UCSD-AML1 (cell line): ENCODE data around the gene LGALS3BP.
"Not testable (repeated sequence)": the region's sequence is repeated elsewhere in the genome, so short reads cannot be mapped to it uniquely, and the experiment has no call there.

Experiments
- DNase-seq: peaks from one replicate; lab custom pipeline; 2025; ENCODE audit not compliant: unreplicated experiment; lab: John Stamatoyannopoulos, UW

Gene LGALS3BP

GRCh38 chr17:78965491-78965924 lies 14.2 kb downstream of the LGALS3BP start:
- no peak for DNase-seq

GRCh38 chr17:78963378-78963777 lies 16.3 kb downstream of the LGALS3BP start:
- DNase-seq = no peak

- DNase-seq = not testable (repeated sequence)
Observed at GRCh38 chr17:78962984-78963348, 16.8 kb downstream of the LGALS3BP start.

DNA sequence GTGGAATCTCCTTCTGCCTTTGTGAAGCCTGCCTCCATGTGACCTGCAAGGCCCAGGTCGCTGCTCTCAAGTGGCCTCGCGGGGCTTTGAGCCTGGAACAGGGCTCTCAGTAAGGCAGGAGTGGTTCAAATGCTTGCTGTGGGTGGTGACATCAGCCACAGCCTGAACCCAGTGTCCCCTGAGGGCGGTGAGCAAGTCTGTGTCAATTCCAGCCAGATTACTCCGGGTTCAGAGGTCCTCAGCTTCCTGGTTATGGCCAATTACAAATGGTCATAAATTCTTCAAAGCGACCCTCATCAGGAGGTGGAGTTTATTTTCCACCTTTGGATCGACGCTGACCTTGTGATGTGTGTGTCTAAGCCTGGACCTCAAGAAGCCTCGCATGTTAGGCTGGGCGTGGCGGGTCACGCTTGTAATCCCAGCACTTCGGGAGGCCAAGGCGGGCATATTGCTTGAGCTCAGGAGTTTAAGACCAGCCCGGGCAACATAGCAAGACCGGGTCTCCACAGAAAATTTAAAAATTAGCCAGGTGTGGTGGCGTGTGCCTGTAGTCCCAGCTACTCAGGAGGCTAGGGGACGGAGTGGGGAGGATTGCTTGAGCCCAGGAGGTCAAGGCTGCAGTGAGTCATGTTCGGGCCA lies 17.3 kb downstream of the LGALS3BP start:
- no peak for DNase-seq

DNA sequence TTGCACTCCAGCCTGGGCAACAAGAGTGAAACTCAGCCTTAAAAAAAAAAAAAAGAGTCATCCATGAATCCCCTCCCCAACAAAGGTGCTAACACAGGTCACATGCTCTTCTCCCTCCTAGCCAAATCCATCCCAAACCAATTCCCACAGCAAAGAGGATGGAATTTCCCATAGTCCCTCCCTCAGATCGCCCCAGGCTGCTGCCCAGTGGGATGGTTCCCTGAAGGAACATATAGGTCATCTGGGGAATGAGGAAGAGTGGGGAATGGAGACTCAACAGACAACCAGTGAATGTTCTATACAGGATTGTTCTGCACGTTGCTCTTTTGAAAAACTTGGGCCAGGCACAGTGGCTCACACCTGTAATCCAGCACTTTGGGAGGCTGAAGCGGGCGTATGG lies 18.2 kb downstream of the LGALS3BP start:
- DNase-seq = no peak

GRCh38 chr17:78960928-78961327 lies 18.8 kb downstream of the LGALS3BP start:
- DNase-seq = no peak

DNA sequence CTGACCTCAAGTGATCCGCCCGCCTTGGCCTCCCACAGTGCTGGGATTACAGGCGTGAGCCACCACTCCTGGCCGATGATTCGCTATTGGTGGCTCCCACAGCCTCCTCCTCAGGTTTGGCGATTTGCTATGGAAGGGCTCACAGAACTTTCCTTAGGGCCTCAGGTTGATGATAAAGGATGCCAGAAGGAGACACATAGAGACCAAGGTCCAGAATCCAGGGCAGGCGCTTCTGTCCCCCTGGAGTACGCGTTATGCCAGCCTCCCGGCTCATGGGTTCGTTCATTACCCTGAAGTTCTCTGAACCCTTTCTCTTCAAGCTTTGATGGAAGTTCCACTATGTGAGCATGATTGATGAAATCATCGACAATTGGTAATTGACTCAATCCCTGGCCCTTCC lies 19.9 kb downstream of the LGALS3BP start:
- DNase-seq = no peak

DNA sequence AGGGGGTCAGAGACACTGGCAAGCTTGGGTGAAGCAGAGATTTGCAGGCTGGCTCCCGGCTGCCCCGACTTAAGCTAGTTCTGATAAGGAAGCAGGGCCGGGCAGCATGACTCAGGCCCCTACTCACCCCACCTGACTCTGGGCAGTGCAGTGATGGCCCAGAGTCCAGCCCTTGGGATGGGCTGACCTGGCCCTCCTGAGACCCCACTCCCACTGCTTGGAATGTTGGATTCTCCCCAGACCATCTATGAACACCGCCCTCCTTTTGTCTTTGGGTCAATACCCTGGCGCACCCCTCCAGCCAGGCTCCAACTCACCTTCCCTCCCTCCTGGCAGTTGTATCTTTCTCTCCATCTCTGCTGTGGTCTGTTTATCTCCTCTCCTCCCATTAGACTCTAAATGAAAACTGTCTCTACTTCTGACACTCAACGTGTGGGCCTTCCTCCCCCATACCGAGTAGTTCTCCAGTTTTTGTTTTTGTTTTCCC lies 21.0 kb downstream of the LGALS3BP start:
- DNase-seq = no peak

GRCh38 chr17:78957128-78957527 lies 22.6 kb downstream of the LGALS3BP start:
- DNase-seq = no peak

GRCh38 chr17:78956254-78956653 lies 23.5 kb downstream of the LGALS3BP start:
- no peak for DNase-seq

- DNase-seq = no peak
Observed at GRCh38 chr17:78954684-78955083, 25.0 kb downstream of the LGALS3BP start.

DNA sequence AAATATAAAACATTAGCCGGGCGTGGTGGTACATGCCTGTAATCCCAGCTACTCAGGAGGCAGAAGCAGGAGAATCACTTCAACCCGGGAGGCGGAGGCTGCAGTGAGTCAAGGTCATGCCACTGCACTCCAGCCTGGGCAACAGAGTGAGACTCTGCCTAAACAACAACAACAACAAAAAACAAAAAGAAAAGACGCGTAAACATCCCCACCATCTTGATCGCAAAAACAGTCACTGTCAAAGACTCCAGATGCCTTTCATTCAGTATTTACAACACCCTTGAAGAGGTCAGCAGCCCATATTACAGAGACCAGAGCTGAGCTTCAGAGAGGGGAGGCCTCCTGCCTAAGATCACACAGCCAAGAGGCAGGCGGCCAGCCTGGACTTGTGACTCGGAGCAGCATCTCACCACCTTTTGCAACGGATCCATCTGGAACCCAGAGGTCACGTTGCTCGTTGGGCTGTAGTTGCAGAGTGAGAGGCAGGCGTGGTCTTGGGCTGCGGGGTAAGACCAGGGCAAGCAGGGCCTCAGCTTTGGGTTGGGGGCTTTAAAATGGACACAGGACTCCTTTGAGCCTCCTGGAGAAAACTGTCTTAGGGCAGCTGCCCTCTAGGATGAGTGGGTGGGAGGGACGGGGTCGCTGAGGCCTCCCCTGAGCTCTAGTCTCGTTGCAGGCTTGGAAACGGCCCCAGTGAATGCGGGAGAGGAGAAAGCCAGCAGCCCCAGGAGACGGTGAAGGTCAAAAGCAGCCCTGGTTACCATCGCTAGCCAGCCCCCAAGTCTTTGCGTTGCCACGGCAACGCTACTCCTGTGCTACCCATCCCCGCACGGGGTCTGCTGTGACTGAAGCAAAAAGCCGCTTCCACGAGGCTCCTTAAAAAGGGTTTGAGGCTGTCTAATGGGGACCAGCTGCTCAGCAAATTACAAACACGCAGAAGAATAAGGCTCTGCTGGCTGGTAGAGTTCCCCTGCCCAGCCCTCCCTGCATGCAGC lies 26.1 kb downstream of the LGALS3BP start:
- no peak for DNase-seq

DNA sequence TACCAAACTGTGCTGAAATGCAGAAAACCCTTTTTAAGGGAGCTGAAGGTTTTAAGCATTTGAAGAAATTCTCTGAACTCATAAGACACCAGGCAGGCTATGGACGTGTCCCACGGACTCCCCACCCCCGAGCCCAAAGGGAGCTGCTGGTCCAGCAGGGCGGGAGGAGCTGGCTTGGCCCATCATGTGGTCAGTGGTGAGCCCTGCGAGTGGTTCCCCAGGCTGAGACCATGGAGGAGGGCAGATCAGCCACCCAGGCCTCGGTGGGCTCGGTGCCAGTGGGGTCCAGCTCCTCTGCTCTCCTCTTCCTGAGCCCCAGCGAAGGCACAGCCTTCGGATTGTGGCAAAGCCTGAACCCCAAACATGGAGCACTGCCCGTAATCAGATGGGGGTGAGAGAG lies 27.0 kb downstream of the LGALS3BP start:
- DNase-seq = no peak

GRCh38 chr17:78951967-78952551 lies 27.7 kb downstream of the LGALS3BP start:
- no peak for DNase-seq

- no peak for DNase-seq
Observed at GRCh38 chr17:78950870-78951269, 28.9 kb downstream of the LGALS3BP start.

DNA sequence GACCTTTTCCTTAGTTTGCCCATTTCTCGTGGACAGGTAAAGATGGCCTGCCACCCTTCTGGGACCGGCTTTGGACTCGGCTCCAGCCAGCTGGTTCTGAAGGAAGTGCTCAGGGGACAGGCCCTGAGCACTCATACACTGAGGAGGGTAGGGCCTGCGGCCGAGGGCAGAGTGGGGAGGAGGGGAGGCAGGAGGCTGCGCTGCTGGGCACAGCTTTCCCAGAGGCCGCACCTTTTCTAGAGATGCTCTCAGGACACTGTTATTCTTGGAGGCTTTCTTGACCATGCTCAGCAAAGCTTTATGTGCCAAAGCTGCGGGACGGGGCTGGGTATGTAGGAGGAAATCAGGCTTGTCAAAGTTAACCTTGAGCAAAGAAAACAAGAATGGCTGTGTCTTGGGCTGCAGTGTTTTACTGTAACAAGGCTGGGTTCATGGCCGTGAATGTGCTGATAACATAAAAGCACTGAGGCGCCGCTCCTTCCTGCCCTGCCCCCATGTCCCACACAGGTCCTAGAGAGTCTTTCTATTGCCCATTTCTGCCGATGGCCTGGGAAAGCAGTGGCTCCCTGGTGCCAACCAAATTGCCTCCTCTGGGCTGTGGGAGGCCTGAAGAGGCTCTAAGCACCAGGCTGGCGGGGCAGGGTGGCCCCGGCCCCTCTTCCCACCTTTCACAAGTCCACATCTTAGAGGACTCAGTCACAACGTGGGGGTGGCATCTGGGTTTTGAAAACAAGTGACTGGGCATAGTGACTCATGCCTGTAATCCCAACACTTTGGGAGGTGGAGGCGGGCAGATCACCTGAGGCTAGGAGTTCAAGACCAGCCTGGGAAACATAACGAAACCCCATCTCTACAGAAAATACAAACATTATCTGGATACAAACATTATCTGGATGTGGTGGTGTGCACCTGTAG lies 32.2 kb downstream of the LGALS3BP start:
- no peak for DNase-seq

DNA sequence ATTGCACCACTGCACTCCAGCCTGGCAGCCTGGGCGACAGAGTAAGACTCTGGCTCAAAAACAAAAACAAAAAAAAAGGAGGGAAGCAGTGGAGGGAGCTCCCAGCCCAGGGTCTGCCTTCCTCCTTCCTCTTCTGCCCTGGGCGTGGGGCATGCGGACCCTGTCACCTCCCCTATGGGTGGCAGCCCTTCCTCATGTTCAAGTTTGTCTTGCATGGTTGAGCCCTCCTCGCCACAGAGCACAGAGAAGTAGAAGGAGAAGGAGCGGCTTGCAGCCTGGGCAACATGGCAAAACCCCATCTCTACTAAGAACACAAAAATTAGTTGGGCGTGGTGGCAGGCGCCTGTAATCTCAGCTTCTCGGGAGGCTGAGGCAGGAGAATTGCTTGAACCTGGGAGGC lies 33.1 kb downstream of the LGALS3BP start:
- no peak for DNase-seq

GRCh38 chr17:78946131-78946530 lies 33.6 kb downstream of the LGALS3BP start:
- no peak for DNase-seq

- not testable (repeated sequence) for DNase-seq
Observed at GRCh38 chr17:78945455-78945854, 34.3 kb downstream of the LGALS3BP start.

- no peak for DNase-seq
Observed at GRCh38 chr17:78944956-78945355, 34.8 kb downstream of the LGALS3BP start.

DNA sequence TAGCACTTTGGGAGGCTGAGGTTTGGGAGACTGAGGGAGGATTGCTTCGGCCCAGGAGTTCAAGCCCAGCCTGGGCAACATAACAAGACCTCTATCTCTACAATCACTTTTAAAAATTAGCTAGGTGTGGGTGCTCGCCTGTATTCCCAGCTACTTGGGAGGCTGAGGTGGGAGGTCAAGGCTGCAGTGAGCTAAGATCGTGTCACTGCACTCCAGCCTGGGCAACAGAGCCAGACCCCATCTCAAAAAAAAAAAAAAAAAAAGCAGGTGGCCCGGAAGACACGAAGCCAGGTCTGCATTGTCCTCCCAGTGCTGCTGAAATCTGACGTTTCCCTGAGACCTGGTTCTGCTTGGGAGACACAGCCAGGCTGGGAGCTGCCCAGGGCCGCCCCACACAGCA lies 35.7 kb downstream of the LGALS3BP start:
- DNase-seq = no peak
